ENCODE data around the gene EGFLAM.

The EGFLAM gene

GRCh38 chr5:38483805-38484398 is 225.5 kb downstream of the EGFLAM start:
- DNase-seq: no peak

GRCh38 chr5:38494175-38494574 is 235.8 kb downstream of the EGFLAM start:
- DNase-seq: no peak

- no peak for DNase-seq
Observed at GRCh38 chr5:38494763-38495162, 236.4 kb downstream of the EGFLAM start.

- DNase-seq: no peak
Observed at GRCh38 chr5:38497946-38498345, 239.6 kb downstream of the EGFLAM start.

GRCh38 chr5:38500573-38501260 is 242.4 kb downstream of the EGFLAM start:
- no peak for DNase-seq

GRCh38 chr5:38506302-38506701 is 247.9 kb downstream of the EGFLAM start:
- DNase-seq: no peak

- DNase-seq: no peak
Observed at GRCh38 chr5:38509185-38509584, 250.8 kb downstream of the EGFLAM start.

Measured in left hindlimb (tissue), 1 donor.